GM12801 (cell line): Measurements from ENCODE around the gene IGF1R.

Source experiments
- TF ChIP-seq, protein P1 (sequence below): IDR thresholded peaks from one replicate; pipeline ENCODE4 v1.5.1; 2011; ENCODE audit warnings: control low read depth; ENCODE audit not compliant: insufficient read length; ENCODE audit errors: extremely low read depth

IGF1R gene

DNA sequence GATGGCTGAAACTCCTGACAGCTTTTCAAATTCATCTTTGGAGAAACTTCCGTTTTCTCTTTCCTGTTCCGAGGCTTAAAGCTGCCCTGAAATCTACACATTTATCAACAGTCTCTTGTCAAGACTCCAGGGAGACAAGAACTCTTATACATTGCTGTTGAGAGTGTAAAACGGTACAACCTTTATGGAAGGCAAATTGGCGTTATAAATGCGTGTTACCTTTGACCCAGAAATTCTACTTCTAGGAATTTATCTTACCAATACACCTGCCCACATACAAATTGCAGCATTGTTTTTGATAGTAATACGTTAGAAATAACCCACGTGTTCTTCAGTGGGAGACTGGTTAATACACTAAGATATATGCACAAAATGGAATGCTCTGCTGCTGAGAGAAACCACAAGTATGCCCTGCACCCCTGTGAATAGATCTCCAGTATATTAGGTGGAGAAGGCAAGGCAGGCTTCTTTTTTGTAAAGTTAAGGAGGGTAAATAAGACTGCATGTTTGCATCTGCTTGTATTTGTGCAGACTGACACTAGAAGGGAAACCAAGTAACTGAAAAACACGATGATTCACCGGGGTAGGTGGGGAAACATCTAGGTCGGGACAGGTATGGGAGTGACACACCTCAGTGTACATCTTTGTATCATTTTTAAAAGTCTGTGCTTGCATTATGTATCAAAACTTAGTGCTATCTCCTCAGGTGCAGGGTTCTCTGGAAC lies 97.5 kb downstream of the IGF1R start:
- TF ChIP-seq, protein P1, sequence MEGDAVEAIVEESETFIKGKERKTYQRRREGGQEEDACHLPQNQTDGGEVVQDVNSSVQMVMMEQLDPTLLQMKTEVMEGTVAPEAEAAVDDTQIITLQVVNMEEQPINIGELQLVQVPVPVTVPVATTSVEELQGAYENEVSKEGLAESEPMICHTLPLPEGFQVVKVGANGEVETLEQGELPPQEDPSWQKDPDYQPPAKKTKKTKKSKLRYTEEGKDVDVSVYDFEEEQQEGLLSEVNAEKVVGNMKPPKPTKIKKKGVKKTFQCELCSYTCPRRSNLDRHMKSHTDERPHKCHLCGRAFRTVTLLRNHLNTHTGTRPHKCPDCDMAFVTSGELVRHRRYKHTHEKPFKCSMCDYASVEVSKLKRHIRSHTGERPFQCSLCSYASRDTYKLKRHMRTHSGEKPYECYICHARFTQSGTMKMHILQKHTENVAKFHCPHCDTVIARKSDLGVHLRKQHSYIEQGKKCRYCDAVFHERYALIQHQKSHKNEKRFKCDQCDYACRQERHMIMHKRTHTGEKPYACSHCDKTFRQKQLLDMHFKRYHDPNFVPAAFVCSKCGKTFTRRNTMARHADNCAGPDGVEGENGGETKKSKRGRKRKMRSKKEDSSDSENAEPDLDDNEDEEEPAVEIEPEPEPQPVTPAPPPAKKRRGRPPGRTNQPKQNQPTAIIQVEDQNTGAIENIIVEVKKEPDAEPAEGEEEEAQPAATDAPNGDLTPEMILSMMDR = no peak

DNA sequence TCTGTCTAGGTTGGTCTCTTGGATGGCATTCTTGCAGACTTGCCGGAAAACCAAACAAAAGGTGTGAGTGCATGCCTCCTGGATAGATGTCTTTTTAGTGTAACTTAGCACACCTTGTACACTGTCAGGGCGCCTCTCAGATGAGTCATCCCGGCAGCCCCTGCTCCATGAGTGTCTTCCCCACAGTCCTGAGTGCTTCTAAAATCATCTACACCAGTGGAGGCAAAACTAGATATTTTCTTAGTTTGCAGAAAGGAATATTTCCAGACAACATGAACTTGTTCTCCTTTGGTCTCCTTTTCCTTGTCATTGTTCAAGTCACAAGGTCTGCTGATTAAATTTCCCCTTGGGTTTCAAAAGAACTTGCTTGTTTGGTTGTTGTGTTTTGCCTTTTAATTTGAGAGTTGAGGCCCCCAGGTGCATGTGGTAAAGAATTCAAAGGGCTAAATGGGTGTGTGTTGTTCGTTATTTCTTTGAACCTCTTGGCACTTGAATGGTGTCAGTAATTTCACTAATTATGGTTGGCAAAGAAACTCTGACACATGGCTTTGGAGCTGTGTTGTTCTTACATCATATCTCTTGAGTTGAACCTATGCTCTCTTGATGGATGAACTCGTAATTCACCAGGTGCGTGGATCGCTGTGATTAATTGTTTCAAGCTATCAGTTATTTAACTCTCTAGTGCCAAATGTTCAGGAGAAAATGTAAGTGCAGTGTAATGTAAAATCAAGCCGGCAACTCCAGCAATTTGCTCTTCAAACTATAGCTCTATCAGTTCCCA lies 98.2 kb downstream of the IGF1R start:
- TF ChIP-seq, protein P1 = no peak

DNA sequence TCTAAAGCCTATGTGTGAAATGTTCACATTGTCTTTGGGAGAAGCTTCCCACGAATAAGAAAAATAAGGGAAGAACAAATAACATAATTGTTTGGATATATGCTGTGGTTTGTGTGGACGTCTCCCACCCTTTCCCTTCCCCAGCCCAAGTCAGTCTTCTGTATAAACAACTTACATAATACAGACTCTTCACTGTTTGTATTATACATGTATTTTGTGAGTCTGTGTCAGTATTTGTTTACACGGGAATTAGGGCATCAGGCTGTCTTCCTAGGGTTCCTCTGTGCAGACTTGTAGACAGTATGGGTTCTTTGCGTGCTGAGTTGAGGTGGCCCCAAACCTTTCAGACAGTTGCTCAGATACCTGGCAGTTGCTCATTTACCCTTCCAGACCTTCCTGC lies 103.4 kb downstream of the IGF1R start:
- TF ChIP-seq, protein P1 = no peak

DNA sequence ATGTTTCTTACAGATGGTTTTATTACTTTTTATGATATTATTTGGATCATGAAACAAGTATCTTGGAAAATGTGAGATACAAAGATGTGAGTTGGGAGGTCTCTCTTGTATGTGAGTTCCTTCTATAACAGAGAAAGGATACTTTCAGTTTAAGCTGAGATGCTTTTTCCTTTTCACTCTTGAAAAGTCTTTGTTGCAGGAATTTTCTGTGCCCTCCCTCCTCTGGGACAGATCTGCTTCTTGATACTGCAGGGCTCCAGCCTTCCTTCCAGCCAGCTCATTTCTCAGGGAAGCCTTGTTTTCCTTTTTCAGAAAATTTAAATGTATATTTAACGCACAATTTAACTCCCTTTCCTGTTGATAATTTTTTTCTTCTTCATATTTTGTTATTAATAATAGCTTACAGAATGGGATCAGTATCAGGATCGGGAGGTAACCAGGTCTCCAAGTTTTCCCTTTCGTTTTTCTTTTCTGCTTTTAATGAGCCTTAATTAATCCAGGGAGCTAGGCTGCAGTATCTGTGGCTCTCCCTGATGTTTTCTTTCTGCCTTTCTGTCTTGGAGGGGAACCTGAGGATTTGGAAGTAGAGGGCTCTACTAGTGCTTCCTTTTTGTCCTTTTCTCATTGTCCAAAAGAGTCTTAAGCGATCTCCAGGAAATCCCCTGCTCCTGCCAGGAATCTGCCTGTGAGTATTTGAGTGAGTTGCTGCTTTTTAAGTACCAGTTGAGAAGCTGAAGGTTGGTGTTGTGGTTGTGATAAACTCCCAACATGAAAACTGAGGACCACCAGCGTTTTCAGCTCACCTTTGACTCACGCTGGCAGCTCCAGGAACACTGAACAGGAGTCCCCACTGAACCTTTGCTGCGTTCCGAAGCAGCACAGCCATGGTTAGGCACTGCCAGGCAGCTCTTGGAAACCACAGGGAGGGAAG lies 105.7 kb downstream of the IGF1R start:
- TF ChIP-seq, protein P1 = no peak

DNA sequence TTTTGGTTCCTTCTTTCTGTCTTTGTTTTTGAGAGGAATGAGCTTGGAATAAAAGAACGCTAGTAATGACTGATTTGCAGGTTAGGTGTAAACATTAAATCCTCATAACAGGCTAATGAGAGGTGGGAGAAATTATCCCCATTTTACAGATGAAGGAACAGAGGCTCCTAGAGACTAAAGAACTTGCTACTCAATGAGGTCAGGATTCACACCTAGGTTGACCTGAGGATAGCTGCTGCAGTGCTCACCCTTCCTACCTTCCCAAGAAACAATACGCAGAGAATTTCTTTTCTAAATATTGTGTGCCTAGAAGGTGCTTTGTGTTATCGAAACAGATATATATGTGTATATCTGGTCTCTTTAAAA lies 106.3 kb downstream of the IGF1R start:
- TF ChIP-seq, protein P1 = no peak

DNA sequence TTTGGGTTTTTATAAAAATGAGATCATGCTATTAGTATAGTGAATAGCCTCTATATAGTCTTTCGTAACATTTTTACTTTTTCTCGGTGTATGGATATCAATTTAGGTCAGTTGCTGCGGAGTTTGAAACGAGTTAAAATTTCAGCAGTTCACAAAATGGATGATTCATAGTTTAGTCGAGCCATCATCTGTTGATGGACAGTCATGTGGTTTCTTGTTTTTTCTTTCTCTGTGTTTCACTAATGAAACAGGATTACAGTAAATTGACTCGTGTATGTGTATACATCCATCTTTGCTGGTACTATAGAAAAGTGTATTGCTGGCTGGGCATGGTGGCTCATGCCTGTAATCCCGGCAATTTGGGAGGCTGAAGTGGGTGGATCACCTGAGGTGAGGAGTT lies 106.8 kb downstream of the IGF1R start:
- TF ChIP-seq, protein P1 = no peak

DNA sequence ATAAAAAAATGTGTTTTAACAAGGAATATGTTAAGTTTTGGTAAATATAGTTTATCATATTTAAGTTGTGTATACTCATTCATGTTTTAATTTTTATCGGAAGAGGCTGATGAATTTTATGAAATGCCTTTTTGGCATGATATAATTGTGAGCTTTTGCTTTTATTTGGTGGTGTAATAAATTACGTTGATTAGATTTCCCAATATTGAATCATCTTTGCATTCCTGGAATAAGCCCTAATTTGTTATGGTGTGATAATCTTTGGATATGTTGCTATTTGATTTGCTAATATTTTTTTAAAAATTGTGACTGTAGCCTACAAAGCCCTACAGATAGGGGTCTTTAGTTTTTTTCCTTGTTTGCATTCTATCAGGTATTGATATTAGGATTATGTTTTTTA lies 107.4 kb downstream of the IGF1R start:
- TF ChIP-seq, protein P1 = no peak
